Epithelial cell of prostate (primary cell): ENCODE measurements around the gene AMN.

Source experiments
- DNase-seq: peaks from one replicate; pipeline ENCODE4 v3.0.0-alpha.2; 2011; ENCODE audit warnings: low read depth, low spot score
- H3K27ac ChIP-seq: fragments of 450-650 bp; 2 replicates; pipeline ENCODE4 v1.5.1; 2017; ENCODE audit warnings: mild to moderate bottlenecking

Gene AMN

GRCh38 chr14:102962111-102962627, 39.7 kb downstream of the AMN start:
- DNase-seq, result no peak
- H3K27ac ChIP-seq, result no peak overlapping the region

DNA sequence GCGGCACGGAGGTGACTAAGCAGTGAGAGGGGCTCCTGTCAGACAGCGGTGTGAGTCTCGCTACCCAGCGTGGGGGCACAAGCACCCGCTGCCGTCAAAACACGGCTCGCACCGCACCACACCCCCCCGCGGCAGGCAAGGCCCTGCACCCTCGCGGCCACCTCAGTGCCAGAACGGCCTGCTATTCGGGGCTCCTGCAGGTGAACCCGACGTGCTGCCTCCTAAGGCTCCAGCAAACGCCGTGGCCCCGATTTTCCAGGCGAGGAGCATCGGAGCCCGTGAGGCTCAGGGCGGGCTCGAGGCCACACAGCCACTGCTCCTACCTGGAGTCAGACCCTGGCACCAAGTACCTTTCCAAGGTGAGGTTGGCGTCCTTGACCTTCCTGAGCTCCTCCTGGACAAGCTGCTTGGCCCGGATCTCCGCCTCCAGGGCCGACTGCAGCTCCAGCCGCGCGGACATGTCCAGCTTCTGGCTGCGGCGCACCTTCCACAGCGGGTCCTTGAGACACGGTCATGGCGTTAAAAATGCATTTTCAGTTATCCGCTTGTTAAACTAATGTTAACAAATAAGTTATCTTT, 41.8 kb downstream of the AMN start:
- DNase-seq, result no peak

DNA sequence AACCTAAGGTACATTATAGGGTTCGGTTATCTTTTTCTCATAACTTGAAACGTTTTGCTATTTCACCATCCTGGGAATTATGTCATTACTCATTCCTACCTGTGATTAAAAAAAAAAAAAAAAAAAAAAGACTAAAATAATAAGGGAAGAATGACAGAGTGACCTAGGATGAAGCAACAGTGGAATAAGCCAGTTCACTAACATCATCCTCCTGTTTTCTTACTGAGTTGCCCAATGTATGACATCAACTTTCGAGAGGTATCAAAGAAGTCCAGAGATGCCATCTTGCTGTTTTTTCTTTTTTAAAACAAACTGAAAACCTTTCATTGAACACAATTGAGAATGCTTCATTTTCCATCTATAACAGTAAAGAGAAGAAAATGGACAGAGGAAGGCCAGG, 42.8 kb downstream of the AMN start:
- no peak for DNase-seq
- no peak overlapping the region for H3K27ac ChIP-seq

More for the DNA sequence above, 41.8 kb downstream of the AMN start:
- no peak overlapping the region for H3K27ac ChIP-seq

- H3K27ac ChIP-seq, result no peak overlapping the region
- no peak for DNase-seq
These were observed 43.6 kb downstream of the AMN start for GRCh38 chr14:102965971-102966655.

DNA sequence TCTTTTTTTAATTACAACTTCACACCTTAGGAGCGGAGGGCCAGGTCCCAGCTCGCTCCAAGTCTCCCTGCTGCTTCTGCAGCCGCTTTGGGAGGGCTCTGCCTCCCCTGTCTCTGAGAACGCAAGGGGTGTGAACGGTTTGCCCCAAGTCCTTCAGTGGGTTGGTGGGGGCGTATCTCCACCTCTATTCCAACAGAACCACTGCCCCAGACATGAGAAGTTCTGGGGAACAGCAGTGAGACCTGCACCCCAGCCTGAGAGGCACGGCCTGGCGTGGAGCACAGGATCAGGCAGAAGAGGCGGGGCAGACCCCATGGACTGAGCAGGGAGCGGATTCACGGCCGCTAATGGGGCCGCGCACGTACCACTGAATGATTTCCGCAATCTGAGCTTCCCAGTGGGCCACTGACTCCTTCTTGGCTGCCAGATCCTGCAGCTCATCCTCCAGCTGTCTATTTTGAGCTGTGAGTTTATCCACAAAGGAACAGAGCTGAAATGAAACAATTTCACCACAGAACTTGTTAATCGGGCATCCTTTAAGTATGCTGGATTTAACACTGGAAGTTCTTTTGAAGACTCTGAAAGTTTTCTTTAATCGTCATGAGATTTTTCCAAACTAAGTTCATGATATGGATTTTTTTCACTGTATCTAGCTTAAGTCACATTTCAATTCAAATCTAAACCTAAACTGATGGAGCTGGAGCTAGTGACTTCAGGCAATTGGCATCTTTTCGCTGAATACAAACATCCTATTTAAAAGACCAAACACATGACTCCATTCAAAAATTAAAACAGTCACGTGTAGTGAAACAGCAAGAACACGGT, 44.4 kb downstream of the AMN start:
- no peak for DNase-seq
- H3K27ac ChIP-seq, result no peak overlapping the region

- H3K27ac ChIP-seq, result no peak overlapping the region
- no peak for DNase-seq
These were observed 45.0 kb downstream of the AMN start for GRCh38 chr14:102967506-102967795.

DNA sequence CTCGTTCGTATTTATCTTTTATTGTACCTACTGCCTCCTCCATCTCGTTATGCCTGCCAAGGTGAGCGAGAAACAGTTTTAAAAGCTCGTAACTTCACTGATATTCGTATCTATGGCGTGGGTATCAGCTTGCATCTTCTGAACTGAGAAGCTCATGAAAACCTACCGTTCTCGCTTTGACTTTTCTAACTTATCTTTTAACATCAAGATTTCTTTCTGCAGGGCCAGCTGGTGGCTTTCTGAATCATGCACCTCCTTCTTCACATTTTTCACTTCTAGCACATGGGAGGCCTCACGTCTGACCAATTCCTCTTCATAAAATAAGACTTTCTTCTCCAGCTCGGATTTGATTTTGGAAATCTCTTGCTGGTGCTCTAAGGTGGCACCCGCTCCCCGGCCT, 45.8 kb downstream of the AMN start:
- no peak for DNase-seq
- H3K27ac ChIP-seq, result no peak overlapping the region

GRCh38 chr14:102969060-102969791, 46.8 kb downstream of the AMN start:
- H3K27ac ChIP-seq, result no peak overlapping the region

DNA sequence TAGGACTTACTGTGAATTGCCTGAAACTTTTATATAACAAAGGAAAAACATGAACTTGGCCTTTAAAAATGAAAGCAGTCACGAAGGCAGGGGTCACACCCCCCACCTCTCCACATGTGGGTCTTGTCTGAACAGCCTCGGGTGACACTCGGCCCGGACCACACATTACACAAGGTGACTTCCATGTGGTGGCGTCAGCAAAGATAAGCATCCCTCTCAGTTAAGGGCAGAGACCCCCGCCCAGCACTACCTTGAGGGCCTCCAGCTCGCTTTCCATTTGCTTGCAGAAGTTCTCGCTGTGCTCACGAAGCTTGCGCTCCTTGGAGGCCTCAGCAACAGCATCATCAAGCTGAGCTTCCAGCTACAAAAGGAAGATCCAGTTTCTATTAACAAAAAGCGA, 47.4 kb downstream of the AMN start:
- no peak for DNase-seq
- H3K27ac ChIP-seq, result no peak overlapping the region

More at GRCh38 chr14:102969060-102969791, 46.8 kb downstream of the AMN start:
- no peak for DNase-seq

- no peak for DNase-seq
- H3K27ac ChIP-seq, result no peak overlapping the region
These were observed 48.0 kb downstream of the AMN start for GRCh38 chr14:102970496-102970895.

- no peak overlapping the region for H3K27ac ChIP-seq
- no peak for DNase-seq
These were observed 48.9 kb downstream of the AMN start for GRCh38 chr14:102971314-102971713.

DNA sequence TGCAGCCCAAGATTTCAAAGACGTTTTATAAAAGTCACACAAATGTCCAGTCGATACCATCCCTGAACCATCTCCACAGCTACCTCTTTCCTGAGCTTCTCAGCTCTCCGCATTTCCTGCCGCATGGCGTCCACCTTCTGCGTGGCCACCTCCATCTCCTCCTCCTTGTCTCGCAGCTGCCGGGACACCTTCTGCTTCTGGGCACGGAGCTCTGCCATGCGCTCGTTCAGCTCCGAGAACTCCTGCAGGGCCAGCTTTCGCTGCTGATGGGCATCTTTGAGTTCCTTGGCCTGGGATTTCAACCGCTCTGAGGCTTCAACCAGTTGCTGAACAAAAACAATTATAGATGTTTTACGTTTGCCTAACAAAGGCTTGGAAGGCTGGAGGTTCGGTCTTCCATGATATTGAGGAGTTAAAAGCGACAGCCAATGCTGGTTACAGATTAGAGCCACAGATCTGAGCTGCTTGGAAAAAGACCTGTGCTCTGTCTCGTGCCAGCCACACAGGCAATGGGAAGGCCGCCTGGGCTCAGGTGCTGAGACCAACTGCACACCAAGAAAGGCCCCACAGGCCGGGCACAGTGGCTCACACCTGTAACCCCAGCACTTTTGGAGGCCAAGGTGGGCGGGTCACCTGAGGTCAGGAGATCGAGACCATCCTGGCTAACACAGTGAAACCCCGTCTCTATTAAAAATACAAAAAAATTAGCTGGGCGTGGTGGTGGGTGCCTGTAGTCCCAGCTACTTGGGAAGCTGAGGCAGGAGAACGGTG, 49.6 kb downstream of the AMN start:
- no peak for DNase-seq
- no peak overlapping the region for H3K27ac ChIP-seq

- no peak overlapping the region for H3K27ac ChIP-seq
- no peak for DNase-seq
These were observed 51.3 kb downstream of the AMN start for GRCh38 chr14:102973706-102974285.

DNA sequence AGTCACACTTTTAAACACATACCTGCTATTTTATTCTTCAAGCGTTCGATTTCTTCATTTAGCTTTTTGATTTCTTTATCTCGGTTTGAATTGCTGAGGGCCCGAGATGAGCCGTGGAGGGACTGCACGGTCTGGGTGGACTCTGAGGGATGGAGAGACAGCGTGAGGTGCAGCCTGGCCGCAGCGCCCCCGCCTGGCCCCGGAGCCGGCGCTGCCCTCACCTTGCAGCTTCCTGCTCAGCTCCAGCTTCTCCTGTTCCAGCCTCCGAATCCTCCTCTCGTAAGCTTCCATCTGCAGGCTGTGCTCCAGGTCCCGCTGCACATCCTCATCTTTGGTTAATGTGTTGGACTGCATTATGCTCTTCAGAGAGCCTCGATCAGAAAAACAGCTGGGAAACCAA, 53.2 kb downstream of the AMN start:
- H3K27ac ChIP-seq, result no peak overlapping the region
- DNase-seq, result no peak

GRCh38 chr14:102977475-102977874, 55.0 kb downstream of the AMN start:
- no peak overlapping the region for H3K27ac ChIP-seq
- DNase-seq, result no peak

- H3K27ac ChIP-seq, result no peak overlapping the region
- DNase-seq, result no peak
These were observed 56.9 kb downstream of the AMN start for GRCh38 chr14:102979406-102979805.

DNA sequence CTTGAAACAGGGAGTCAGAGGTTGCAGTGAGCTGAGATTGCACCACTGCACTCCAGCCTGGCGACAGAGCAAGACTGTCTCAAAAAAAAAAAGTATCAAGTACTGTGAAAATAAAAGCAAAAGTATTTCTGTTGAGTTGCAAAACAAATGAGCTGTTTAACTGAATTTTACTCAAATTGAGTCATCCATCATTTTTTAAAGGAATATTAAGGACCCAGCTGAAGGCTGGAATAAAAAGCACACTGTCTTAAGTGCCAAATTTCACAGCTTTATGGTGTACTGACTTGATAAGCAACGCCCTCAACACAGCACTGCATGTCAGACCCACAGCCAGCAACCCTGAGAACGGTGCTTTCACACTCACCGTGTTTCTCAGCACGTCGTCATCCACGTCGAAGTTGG, 57.9 kb downstream of the AMN start:
- H3K27ac ChIP-seq, result no peak overlapping the region

More for the DNA sequence above, 57.9 kb downstream of the AMN start:
- no peak for DNase-seq
